ENCODE measurements around the gene ATP8B4. TPM values are rescaled to one million over a fixed set of nuclear protein-coding genes. Genes with fewer than 3 reads are reported as not detected.

The ATP8B4 gene
- total RNA-seq, 1 experiment from 2014 or later, result not detected

- ChIA-PET CTCF (no interaction called here), POLR2A (ENCODE audit: unreplicated experiment) (no interaction called here)
- Histone ChIP-seq H3K9ac (ENCODE audit: low read length) (no peak overlapping the region), H3K9me3 (ENCODE audit: low read length) (no peaks in the 10 kb centered on the region), H3K9me2 (replicated peaks; ENCODE audit: low read length) (no peaks in the 10 kb centered on the region), H3K4me1 (ENCODE audit: insufficient read depth, low read length) (no peaks in the 10 kb centered on the region), H3K27me3 (ENCODE audit: low read length) (no peaks in the 10 kb centered on the region), H4K20me1 (ENCODE audit: low read length) (no peaks in the 10 kb centered on the region), H3K27ac (ENCODE audit: low read length) (no peak overlapping the region), H3K36me3 (ENCODE audit: low read depth, low read length) (no peaks in the 10 kb centered on the region), H3F3A (ENCODE audit: low read length, unreplicated experiment) (no peaks in the 10 kb centered on the region), H3K4me2 (ENCODE audit: low read length) (no peak overlapping the region), H2AFZ (ENCODE audit: low read length) (no peak overlapping the region), H3K4me3 (ENCODE audit: low read length) (no peak overlapping the region), H3K79me2 (ENCODE audit: low read length) (no peaks in the 10 kb centered on the region)
- intact Hi-C loops (cut with micrococcal nuclease), result no loop called here
- TF ChIP-seq CTCF (conservative IDR thresholded peaks at IDR 0.05; ENCODE audit: low read depth, low read length) (no peak), EZH2phosphoT487 (IDR thresholded peaks at IDR 0.05; ENCODE audit: borderline replicate concordance, low read length) (no peak), EZH2 (IDR thresholded peaks at IDR 0.05; ENCODE audit: low read length, unreplicated experiment) (no peak)
- no TSS peak for BruUV-seq (replicated peaks)
- peak; percentile 30 for DNase-seq
- no peak for ATAC-seq
These were observed 309.0 kb downstream of the ATP8B4 start for GRCh38 chr15:49809894-49810609.

GRCh38 chr15:49808341-49808740 lies 310.7 kb downstream of the ATP8B4 start:
- no peak overlapping the region for H3K4me3 ChIP-seq (ENCODE audit: low read length)
- no peak for DNase-seq
- no peak overlapping the region for H3K9ac ChIP-seq (ENCODE audit: low read length)
- intact Hi-C loops (cut with micrococcal nuclease), result no loop called here
- POLR2A ChIA-PET (ENCODE audit: unreplicated experiment), result no interaction called here
- H3K79me2 ChIP-seq (ENCODE audit: low read length), result no peaks in the 10 kb centered on the region
- no peaks in the 10 kb centered on the region for H3K27me3 ChIP-seq (ENCODE audit: low read length)
- no TSS peak for BruUV-seq (replicated peaks)
- no peaks in the 10 kb centered on the region for H3K9me3 ChIP-seq (ENCODE audit: low read length)
- H3K9me2 ChIP-seq (replicated peaks; ENCODE audit: low read length), result no peaks in the 10 kb centered on the region
- no peak overlapping the region for H3K4me2 ChIP-seq (ENCODE audit: low read length)
- no peaks in the 10 kb centered on the region for H3K36me3 ChIP-seq (ENCODE audit: low read depth, low read length)
- no peak overlapping the region for H3K27ac ChIP-seq (ENCODE audit: low read length)
- ATAC-seq, result no peak
- H3F3A ChIP-seq (ENCODE audit: low read length, unreplicated experiment), result no peaks in the 10 kb centered on the region
- TF ChIP-seq CTCF (conservative IDR thresholded peaks at IDR 0.05; ENCODE audit: low read depth, low read length) (no peak), EZH2phosphoT487 (IDR thresholded peaks at IDR 0.05; ENCODE audit: borderline replicate concordance, low read length) (no peak), EZH2 (IDR thresholded peaks at IDR 0.05; ENCODE audit: low read length, unreplicated experiment) (no peak)
- no peak overlapping the region for H2AFZ ChIP-seq (ENCODE audit: low read length)
- CTCF ChIA-PET, result no interaction called here
- H3K4me1 ChIP-seq (ENCODE audit: insufficient read depth, low read length), result no peaks in the 10 kb centered on the region
- H4K20me1 ChIP-seq (ENCODE audit: low read length), result no peaks in the 10 kb centered on the region

Other genes with a start within 250 kb of the ATP8B4 start
- 5.8 and 8.1 TPM in 2 replicates for gene SLC27A2, start 63.0 kb upstream of the ATP8B4 start, total RNA-seq (2014; rRNA removed)
- not detected in 2 replicates for gene HDC, start 146.5 kb upstream of the ATP8B4 start, total RNA-seq (2014; rRNA removed)
- gene GABPB1, start 236.0 kb upstream of the ATP8B4 start, total RNA-seq (2014; rRNA removed), result 34.2 and 39.7 TPM in 2 replicates

Data from PC-3 (cell line).